Fibroblast of pulmonary artery (primary cell): ENCODE measurements around the gene TRMT2B.
"Not testable (repeated sequence)": the region's sequence is repeated elsewhere in the genome, so short reads cannot be mapped to it uniquely, and the experiment has no call there.

ENCODE experiments used
- DNase-seq: peaks from one replicate; pipeline ENCODE4 v3.0.0-alpha.2; 2010; ENCODE audit warnings: low read depth
- H3K4me3 ChIP-seq: replicated peaks from 2 replicates; pipeline ENCODE4 v1.5.1; 2011; ENCODE audit warnings: low read depth, mild to moderate bottlenecking, control low read depth, low read length, moderate library complexity
- TF ChIP-seq, protein P1 (sequence below): IDR thresholded peaks from 2 replicates; pipeline ENCODE4 v1.5.1; 2011; ENCODE audit warnings: mild to moderate bottlenecking, control low read depth, low read length, inconsistent platforms; ENCODE audit errors: missing control alignments

The TRMT2B gene

DNA sequence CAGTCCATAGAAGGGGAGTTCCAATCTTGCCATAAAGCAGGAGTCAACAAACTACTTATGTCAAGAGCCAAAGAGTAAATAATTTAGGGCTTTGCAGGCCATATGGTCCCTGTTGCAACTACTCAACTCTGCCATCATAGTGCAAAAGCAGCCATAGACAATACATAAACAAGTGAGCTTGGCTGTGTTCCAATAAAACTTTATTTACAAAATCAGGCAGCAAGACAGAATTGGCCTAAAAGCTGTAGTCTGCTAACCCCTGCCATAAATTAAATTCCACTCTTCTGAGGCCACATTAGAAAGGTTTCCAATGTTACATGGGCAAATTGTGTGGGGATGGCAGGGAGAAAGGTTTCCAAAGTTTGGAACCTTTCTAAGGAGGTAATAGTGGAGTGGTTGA, 14.7 kb downstream of the TRMT2B start:
- H3K4me3 ChIP-seq = no peak overlapping the region
- TF ChIP-seq, protein P1, sequence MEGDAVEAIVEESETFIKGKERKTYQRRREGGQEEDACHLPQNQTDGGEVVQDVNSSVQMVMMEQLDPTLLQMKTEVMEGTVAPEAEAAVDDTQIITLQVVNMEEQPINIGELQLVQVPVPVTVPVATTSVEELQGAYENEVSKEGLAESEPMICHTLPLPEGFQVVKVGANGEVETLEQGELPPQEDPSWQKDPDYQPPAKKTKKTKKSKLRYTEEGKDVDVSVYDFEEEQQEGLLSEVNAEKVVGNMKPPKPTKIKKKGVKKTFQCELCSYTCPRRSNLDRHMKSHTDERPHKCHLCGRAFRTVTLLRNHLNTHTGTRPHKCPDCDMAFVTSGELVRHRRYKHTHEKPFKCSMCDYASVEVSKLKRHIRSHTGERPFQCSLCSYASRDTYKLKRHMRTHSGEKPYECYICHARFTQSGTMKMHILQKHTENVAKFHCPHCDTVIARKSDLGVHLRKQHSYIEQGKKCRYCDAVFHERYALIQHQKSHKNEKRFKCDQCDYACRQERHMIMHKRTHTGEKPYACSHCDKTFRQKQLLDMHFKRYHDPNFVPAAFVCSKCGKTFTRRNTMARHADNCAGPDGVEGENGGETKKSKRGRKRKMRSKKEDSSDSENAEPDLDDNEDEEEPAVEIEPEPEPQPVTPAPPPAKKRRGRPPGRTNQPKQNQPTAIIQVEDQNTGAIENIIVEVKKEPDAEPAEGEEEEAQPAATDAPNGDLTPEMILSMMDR = no peak
- DNase-seq = no peak

GRCh38 chrX:101029665-101030064, 22.2 kb downstream of the TRMT2B start:
- TF ChIP-seq, protein P1 = no peak
- H3K4me3 ChIP-seq = no peak overlapping the region
- no peak for DNase-seq

GRCh38 chrX:101028562-101028961, 23.3 kb downstream of the TRMT2B start:
- no peak overlapping the region for H3K4me3 ChIP-seq
- DNase-seq = no peak
- TF ChIP-seq, protein P1 = no peak

- no peak for DNase-seq
- TF ChIP-seq, protein P1 = no peak
- H3K4me3 ChIP-seq = no peak overlapping the region
Observed at GRCh38 chrX:101025126-101025525, 26.8 kb downstream of the TRMT2B start.

- TF ChIP-seq, protein P1 = no peak
- no peak overlapping the region for H3K4me3 ChIP-seq
- no peak for DNase-seq
Observed at GRCh38 chrX:101022020-101022419, 29.9 kb downstream of the TRMT2B start.

DNA sequence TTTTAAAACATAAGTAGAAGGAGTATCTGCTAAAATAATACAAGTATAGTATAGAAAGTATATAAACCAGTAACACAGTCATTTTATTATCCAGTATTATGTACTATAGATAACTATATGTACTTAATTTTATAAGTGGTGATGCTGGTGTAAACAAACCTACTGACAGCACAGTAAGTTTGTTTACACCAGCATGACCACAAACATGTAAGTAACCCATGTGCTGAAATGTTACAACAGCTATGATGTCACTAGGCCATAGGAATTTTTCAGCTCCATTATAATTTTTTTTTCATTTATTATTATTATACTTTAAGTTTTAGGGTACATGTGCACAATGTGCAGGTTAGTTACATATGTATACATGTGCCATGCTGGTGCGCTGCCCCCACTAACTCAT, 39.9 kb downstream of the TRMT2B start:
- not testable (repeated sequence) for H3K4me3 ChIP-seq, DNase-seq

DNA sequence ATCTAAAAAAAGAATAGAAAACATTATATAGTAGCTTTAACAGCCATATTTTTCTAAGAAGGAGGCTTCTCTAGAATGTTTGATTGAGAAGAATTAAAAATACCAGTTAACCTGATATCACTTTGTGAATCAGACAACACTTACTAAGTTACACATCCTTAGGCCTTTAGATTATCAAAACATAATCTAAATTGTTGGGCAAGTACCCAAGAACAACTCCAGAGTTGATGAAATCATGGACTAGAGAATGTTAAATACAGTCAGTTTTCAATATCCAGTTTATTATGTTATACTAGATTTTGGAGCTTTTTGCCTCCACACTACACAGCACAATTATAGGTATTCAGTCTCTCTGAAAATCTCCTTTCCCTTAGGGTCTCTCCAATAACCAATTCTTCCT, 42.8 kb downstream of the TRMT2B start:
- DNase-seq = no peak
- no peak overlapping the region for H3K4me3 ChIP-seq
- TF ChIP-seq, protein P1 = no peak

DNA sequence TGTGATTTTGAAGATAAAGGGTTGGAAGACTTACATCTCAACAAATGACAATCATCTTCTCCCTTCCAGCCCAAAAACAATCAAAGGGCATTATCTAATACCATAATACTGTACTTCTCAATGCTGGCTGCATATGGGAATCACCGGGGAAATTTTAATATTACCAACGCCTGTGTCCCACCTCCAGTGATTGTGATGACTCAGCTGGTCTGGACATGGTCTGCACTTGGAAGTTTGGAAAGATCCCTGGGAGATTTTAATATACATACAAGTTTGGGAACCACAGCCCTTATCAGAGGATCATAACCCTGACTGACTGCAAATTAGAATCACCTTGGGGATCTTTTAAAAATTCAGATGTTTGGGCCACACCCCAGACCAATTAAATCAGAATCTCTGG, 52.5 kb downstream of the TRMT2B start:
- no peak for DNase-seq
- TF ChIP-seq, protein P1 = no peak
- H3K4me3 ChIP-seq = no peak overlapping the region
